ENCODE results near the gene SMG6.

SMG6 gene

DNA sequence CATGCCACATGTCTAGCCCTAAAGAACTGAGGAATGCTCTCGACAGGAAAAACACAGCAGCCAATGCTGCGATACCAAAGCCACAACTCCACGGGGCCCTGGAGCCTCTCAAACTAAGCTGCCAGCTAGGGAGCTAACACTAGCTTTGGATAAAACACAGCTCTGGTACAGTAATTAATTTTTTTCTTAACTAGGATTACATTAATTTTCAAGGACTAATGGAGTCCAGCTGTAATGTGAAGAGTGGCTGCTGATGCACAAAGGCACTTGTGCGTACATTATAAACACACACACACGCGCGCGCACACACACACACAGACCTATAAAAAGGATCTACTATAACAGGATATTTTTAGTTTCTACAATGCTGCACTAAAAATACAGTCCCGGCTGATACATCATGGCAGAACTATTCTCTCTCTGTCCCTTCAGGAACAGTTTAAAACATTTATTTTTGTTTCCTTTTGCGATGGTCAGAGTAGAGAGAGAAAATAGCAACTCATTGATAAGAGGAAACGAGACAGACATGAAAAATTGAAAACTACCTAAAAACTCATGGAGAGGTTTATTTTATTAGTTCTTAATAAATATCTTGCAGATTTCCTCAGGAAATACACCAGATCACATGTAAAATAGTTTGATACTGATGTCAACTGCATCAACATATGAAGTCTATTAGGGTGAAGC, 88.5 kb downstream of the SMG6 start:
- in situ Hi-C loops (cut with MboI; ENCODE audit: low pct_unique_long_range_greater_than_20kb, low sequenced_read_pairs, unreplicated experiment), result no loop called here
- DNase-seq (ENCODE audit: low spot score), result no peak

DNA sequence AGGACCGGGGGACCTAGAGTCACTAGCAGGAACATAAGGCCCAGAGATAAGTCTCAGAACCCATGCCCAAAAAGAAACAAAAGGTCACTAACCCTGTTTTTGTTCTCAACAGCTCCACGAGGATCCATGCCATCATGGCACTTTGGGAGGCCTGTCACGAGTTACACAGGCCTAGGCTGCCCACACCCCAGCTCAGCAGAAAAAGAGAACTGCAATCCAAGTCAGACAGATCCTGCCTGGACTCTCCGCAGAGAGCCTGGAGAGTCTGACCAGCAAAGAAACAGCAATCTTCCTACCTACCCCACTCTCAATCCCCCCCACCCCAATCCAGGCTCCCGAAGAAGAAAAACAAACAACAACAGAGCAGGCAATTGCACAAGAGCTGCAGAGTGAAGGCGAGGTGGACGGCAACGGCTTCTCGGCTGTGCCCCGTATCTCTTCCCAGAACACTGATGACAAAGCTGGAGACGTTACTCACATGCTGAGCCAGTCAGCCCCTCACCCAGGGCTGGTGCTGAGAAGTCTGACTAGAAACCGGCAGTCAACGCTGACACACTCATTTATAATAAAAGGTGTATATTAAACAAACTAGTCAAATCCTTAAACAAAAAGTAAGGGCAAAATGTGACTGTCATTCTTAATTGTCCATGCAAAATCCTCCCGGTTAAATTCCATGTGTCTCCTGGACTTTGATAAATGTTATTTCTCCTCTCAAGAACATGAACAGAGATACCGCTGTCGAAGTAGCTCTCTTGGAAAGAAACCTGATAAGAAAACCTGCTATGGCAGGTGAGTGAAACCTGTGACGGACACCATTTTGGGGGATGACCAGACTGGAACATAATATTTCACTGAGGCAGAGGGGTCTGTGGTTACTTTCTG, 89.3 kb downstream of the SMG6 start:
- in situ Hi-C loops (cut with MboI; ENCODE audit: low pct_unique_long_range_greater_than_20kb, low sequenced_read_pairs, unreplicated experiment), result no loop called here
- no peak for DNase-seq (ENCODE audit: low spot score)
- TF ChIP-seq, protein P1, sequence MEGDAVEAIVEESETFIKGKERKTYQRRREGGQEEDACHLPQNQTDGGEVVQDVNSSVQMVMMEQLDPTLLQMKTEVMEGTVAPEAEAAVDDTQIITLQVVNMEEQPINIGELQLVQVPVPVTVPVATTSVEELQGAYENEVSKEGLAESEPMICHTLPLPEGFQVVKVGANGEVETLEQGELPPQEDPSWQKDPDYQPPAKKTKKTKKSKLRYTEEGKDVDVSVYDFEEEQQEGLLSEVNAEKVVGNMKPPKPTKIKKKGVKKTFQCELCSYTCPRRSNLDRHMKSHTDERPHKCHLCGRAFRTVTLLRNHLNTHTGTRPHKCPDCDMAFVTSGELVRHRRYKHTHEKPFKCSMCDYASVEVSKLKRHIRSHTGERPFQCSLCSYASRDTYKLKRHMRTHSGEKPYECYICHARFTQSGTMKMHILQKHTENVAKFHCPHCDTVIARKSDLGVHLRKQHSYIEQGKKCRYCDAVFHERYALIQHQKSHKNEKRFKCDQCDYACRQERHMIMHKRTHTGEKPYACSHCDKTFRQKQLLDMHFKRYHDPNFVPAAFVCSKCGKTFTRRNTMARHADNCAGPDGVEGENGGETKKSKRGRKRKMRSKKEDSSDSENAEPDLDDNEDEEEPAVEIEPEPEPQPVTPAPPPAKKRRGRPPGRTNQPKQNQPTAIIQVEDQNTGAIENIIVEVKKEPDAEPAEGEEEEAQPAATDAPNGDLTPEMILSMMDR (IDR thresholded peaks at IDR 0.05; ENCODE audit: extremely low read depth, insufficient read depth, missing control alignments), result no peak

More for the DNA sequence above, 88.5 kb downstream of the SMG6 start:
- TF ChIP-seq, protein P1 (IDR thresholded peaks at IDR 0.05; ENCODE audit: extremely low read depth, insufficient read depth, missing control alignments), result no peak

DNA sequence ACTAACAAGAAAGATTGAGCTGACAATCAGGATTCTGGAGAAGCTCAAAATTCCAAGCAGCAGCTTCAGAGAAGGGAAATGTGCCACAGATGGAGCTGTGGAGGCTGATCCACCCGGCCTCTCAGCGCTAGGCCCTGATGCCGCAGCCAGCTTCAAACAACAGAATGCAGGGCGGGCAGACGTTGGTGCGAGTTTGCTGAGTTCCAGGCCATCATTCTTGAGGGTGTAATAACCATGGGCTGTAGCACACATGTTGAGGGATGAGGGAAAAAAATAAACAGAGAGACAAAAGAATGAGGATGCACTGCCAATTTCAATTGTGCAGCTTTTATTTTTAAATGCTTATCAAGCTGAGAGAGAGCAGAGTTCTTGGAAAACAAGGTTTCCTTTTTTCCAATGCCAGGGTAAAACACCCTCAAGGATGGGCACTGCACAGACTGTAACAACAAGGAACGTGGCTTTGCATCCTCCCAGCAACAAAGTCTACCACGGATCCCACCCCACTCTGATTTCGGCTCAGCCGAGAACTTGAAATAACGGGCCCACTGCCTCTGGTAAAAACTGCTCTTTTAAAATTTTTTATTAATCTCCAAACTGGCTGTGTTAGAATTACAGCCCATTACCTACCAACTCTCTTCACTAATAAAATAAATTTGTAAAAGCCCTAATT, 90.2 kb downstream of the SMG6 start:
- no peak for DNase-seq (ENCODE audit: low spot score)
- in situ Hi-C loops (cut with MboI; ENCODE audit: low pct_unique_long_range_greater_than_20kb, low sequenced_read_pairs, unreplicated experiment), result no loop called here
- TF ChIP-seq, protein P1 (IDR thresholded peaks at IDR 0.05; ENCODE audit: extremely low read depth, insufficient read depth, missing control alignments), result no peak

DNA sequence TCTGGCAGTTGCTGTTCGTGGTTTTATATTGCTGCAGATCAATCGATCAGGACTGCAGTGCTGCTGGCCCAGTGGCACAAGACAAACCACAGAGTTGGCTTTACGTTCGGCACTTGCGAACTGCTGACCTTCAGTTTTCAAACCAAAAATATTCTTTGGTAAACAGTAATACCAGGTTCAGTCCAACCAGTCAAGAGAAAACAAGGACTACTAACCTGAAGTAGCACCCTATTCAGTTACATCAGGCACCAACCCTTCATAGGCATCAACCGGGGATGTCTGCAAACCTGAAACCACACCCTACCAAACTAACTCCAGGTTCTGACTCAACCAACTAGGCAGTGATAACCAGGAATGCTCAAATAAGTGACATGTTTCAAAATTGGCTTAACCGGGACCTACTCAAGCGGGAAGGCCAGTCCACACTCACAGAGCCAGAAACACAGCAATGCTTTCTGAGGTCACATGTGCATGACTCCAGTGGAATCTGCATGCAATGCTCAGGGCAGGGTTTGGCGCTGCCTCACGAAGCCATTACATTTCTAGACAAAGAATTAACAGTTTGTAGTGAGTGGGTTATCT, 91.1 kb downstream of the SMG6 start:
- in situ Hi-C loops (cut with MboI; ENCODE audit: low pct_unique_long_range_greater_than_20kb, low sequenced_read_pairs, unreplicated experiment), result no loop called here
- TF ChIP-seq, protein P1 (IDR thresholded peaks at IDR 0.05; ENCODE audit: extremely low read depth, insufficient read depth, missing control alignments), result no peak
- DNase-seq (ENCODE audit: low spot score), result no peak

DNA sequence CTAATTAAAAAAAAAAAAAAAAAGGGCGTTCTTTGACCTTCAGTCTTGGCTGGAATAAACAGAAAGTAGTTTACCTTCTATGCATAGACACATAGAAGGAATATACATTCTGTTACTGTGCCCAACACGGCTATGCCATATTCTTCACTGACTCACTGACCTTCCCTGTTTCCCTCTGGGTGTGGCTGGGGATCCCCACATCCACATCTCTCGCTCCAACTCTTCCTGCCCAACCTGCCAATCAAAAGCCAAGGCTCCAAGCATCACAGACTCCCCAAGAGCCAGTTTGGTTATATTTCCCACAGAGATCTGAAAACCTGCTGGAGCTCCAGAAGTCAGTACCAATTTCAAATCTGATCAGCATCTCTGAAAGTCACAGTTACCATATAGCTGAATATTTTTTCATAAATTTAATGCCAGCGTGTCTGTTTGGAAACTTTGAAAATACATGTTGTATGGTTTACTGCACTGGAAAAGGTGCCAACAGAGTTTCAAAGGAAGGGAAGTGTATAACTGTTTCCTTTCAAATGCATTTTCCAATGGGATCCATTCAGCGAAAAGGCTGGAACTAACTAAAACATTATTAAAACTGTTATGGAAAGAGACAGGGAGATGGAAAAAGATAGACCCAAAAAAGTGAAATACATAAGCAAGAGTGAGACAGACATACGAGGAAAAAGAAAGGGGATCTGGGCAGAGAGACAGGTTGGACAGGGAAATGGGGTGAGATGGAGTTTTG, 91.8 kb downstream of the SMG6 start:
- no peak for DNase-seq (ENCODE audit: low spot score)
- in situ Hi-C loops (cut with MboI; ENCODE audit: low pct_unique_long_range_greater_than_20kb, low sequenced_read_pairs, unreplicated experiment), result no loop called here
- TF ChIP-seq, protein P1 (IDR thresholded peaks at IDR 0.05; ENCODE audit: extremely low read depth, insufficient read depth, missing control alignments), result no peak

All from GM13977 (cell line).